Fibroblast of upper back skin (primary cell): ENCODE results near the gene UBE2J1.
A peak's percentile ranks its signal among the peaks of the same experiment; 100 is the strongest.

Experiments used
- DNase-seq: peaks from one replicate; pipeline ENCODE4 v3.0.0-alpha.2; 2013

UBE2J1 gene

DNA sequence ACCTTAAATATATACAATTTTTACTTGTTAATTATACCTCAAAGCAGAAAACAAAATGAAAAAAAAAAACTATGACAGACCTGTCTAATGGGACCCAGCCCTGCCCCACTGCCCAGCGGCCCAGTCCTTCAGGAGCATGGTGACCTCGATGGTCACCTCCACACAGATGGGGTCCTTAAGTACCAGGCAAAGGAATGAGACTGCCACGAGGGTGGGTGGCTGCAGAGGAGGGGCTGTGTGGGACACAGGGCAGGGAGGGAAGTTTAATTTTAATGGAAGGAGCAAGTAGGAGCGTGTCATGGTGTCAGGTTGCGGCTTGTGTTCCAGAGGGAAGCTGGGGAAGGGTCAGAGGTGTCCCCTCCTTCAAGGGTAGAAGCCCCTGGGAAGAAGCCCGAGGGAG, 66.0 kb downstream of the UBE2J1 start:
- DNase-seq, result no peak

DNA sequence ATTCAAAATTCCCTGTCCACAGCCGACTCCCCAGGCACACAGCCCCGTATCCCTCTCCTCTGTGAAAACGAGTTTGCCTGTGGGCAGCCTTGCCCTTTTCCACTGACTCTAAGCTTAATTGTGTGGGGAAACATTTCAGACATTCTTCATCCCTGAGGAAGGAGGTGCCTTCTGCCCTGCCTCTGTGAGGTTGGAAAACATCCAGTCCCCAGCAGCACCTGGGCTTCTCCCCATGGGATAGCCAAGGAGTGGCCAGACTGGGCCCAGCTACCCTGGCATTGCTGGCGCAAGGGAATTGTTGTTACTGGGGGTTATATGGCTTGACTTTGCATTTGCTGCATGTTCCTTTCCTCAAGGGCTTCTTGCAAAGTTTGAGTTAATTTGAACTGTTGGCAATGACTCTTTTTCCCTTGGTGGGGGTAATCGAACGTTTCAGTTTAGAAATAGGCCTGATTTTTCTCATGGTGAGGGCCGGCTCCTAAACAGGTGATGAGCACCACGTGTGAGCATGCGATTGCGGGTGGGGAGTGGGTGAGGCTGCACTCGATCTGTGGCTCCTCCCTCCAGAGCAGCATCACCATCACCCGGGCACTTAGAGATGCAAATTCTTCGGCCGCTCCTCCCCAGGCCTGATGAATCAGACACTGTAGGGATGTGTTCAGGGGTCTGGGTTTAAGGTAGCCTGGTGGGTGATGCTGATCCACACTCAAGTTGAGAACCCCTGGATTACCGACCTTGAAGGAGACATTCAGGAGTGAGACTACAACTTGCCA, 67.4 kb downstream of the UBE2J1 start:
- no peak for DNase-seq

DNA sequence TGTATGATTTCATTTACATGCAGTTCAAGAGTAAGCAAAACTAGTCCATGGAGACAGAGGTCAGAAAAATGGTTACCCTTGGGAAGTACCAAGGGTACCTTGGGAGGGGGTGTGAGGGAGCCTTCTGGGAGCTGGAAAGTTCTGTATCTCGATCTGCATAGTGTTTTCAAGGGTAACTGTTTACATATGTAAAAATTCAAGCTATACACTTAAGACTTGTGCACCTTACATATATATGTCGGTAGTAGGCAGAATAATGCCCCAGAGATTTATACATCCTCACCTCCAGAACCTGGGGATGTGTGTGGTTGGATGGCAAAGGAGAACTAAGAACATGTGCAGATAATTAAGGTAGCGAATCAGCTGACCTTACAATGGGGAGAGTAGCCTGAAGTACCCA, 68.4 kb downstream of the UBE2J1 start:
- DNase-seq, result no peak

DNA sequence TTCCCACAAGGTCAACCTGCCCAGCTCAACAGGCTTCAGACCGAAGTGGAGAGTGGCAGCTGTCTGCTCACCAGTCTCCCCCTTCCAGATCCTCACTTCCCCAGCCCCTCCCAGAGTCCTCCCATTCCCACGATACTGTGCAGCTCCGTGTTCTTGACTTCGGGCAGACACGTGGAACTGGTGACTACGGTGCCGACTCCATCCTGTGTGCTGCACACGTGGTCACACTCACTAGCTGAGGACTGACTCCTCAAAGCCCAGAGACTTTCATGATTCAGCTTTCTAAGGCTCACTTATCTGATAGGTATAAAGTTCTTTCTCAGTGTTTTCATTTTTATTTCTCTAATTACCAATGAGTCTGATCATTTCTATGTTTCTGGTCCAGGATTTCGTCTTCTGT, 69.8 kb downstream of the UBE2J1 start:
- DNase-seq, result no peak

DNA sequence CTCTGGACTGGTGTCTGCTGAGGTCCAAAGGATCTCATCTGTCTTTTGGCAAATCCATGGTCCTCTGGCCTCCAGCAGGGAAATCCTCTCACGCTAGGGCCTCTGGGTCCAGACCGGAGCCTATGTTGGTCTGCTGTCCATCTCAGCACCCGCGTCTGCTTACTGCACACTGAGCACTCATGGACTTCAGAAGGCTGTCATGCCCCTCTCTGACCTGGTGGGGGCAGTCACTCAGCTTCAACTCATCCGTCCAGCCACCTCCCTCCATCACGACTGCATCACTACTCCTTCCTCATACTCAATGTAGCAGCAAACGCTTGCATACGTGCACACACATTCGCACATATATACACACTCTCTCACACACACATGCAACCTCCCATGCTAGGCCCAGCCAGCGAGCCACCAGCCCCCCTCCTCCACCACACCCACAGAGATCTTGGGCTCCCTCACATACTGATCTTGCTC, 70.7 kb downstream of the UBE2J1 start:
- peak; percentile 10 for DNase-seq

DNA sequence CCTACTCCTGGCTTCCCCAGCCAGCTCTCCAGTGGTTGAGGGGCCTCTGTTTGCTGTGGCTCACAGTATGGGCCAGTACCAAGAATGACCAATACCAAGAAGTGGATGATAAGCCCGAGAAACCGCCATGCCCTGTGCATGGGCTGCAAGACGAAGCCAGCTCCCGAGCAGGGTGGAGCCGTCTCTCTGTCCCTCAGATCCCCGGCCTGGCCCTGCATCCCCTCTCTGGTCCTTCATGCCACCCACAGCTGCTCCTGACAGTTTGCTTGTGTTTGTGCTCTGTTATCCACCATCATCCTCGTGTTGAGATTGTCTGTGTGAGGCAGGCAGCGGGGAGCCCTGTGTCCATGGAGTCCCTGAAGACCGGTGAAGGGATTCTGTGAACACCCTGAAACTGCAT, 73.6 kb downstream of the UBE2J1 start:
- no peak for DNase-seq
